HG03571 (cell line): ENCODE results near the gene MAP3K14.

Source experiments
- ATAC-seq: cut with Tn5 transposase; IDR thresholded peaks from one replicate; pipeline ENCODE4 v1.9.1; 2021; ENCODE audit not compliant: unreplicated experiment

MAP3K14 gene

GRCh38 chr17:45317111-45317928 lies 500 bp upstream of the MAP3K14 start:
- peak; percentile 70 for ATAC-seq

DNA sequence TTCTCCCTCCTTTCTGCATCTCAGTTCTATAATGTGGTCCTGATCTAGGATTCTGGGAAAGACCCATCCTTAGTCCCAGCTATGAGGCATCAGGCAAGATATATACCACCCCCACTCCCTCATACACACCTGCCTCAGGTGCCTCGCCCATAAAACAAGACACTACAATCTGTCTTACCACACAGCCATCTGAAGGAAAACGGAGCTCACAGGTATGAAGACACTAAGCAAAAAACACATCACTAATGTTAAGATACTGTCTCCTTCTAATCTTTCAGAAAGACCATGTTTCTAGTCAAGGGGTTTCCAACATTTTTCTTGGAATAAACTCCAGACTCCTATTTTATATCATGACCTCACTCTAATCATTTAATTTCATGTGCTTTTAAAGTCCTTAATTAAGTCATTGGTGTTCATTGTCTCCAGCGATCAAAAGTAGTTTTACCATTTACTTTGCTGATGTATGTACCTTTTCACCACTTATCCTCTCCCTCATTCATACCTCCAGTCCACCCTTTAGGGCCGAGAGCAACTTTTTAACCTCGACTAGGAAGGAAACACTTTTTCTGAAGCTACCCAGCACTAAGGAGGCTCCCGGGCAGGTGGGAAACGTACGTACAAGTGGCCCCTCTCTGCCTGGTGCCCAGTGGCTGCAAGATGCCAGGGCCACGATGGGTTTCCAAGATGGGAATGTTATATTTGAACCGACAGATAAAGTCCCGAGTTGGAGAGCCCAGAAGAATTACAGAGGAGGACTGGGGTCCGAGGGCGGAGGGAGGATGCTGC lies 979 bp downstream of the MAP3K14 start:
- ATAC-seq, result no peak

- no peak for ATAC-seq
Observed at GRCh38 chr17:45314741-45315647, 1.8 kb downstream of the MAP3K14 start.

GRCh38 chr17:45313996-45314740 lies 2.7 kb downstream of the MAP3K14 start:
- ATAC-seq, result no peak

DNA sequence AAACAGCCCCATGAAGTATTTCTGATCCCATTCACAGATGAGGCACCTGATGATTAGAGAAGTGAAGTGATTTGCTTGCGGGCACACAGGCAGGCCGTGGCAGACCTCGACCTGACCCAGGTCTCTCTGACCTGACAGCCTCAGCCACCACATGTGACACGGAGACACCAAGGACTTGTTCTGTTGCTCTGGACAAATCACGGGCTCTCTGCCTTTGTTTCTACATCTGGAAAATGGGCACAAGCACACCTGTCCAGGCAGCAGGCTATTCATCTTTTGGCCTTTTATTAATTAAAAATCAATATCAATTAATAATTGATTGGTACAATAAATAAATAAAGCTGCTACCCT lies 3.4 kb downstream of the MAP3K14 start:
- ATAC-seq, result no peak

GRCh38 chr17:45312477-45313420 lies 4.1 kb downstream of the MAP3K14 start:
- ATAC-seq, result no peak

GRCh38 chr17:45311760-45312476 lies 4.9 kb downstream of the MAP3K14 start:
- no peak for ATAC-seq

- no peak for ATAC-seq
Observed at GRCh38 chr17:45311401-45311759, 5.4 kb downstream of the MAP3K14 start.

DNA sequence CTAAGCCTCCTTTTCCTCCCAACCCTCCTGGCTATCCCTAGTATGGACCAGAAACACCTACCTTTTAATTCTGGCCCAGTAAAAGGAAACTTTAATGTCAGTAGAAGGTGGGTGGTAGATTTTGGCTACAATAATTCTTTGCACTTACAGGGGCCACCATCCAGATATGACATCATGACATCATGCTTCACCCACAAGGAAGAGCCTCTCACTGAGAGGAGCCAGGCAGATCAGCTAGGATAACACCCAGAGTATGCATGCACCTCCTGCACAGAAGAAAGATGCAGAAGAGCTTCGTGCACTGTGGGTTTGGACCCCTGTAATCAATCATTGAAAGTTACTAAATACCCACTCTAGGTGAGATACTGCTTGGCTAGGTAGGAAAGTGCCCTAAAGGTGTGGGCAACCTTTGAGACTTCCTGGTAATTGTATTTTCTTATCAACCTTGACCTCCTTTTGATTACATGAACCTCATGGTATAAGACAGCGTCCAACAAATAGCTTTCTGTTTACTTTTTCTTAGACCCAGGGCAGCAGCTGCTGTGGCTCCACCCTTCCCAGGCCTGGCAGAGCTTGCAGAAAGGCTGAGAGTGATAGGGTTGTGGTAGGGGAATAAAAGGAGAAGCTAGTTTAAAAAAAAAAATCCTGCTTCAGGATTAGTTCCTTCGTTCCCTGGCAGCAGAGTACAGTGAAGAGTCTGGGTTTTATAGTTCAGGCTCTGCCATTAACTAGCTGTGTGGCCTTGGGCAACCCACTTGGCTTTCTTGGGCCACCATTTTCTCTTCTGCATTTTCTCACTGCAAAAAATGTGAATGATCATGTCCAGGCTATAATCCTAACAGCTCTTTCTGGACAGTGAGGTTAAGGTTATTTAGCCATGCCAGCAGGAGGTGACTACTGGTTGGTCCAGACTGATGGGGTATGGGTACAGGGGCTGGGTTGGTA lies 6.2 kb downstream of the MAP3K14 start:
- no peak for ATAC-seq

GRCh38 chr17:45309400-45309799 lies 7.4 kb downstream of the MAP3K14 start:
- no peak for ATAC-seq

- no peak for ATAC-seq
Observed at GRCh38 chr17:45308840-45309239, 8.0 kb downstream of the MAP3K14 start.

GRCh38 chr17:45308016-45308365 lies 8.8 kb downstream of the MAP3K14 start:
- ATAC-seq, result no peak

- ATAC-seq, result no peak
Observed at GRCh38 chr17:45307290-45308015, 9.4 kb downstream of the MAP3K14 start.

DNA sequence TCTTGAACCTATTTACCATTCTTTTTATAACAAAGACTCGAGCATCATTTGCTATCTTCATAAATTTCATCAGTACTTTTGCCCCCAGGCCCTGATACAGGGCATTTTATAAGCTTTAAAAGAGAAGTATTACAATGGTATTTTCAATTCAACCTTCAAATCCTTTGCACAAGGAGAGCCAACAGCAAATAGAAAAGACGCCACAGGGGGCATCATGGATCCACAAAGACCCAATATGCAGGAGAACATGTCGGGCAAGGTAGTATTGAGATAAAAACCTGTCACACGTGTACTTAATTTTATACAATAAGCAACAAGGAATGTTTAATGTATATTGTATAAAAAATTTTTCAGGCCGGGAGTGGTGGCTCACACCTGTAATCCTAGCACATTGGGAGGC lies 10.2 kb downstream of the MAP3K14 start:
- no peak for ATAC-seq

DNA sequence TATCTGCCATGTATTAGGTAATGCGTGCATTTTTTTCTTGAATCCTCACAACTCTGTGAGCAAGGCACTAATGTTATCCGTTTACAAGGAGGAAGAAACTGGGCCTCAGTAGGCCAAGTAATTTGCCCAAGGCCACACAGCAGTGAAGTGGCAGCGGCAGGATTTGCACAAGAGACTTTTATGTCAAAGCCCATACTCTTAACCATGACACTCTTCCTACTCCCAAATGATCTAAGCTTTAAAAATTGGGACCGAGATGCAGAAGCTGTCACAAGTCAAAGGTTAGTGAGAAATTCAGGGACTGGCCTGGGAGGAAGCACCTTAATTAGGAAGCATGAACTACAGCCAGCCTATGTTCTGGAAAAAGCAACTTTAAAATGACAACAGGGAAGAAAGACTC lies 10.7 kb downstream of the MAP3K14 start:
- no peak for ATAC-seq

DNA sequence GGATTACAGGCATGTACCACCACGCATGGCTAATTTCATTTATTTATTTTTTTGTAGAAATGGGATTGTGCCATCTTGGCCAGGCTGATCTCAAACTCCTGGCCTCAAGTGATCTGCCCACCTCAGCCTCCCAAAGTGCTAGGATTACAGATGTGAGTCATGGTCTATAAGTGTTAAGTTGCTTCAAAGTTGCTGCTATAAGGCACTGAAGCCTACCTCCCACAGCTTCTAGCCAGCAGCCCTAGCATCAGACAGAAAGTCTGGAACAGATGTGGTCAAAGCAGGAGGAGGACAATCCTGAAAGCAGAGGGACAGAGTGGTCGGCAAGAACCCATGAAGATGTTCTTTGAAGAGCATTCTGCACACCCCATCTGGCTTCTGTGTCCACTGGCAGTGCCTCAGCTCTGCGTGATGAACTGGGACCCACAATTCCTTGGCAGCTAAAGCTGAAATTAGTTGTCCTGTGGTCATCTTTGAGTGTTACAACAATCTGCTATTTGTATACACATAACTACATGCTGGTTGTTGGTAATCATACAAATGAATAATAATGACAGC lies 11.2 kb downstream of the MAP3K14 start:
- no peak for ATAC-seq

- peak; percentile 35 for ATAC-seq
Observed at GRCh38 chr17:45302649-45303173, 14.1 kb downstream of the MAP3K14 start.
